ENCODE results near the gene NDUFB11. TPM values are rescaled to one million over a fixed set of nuclear protein-coding genes. Genes with fewer than 3 reads are reported as not detected.
A peak's percentile ranks its signal among the peaks of the same experiment; 100 is the strongest.

NDUFB11 gene
- total and polyA plus RNA-seq, 7 experiments from 2014 or later = 51.3 to 162 (median 58.8) TPM

DNA sequence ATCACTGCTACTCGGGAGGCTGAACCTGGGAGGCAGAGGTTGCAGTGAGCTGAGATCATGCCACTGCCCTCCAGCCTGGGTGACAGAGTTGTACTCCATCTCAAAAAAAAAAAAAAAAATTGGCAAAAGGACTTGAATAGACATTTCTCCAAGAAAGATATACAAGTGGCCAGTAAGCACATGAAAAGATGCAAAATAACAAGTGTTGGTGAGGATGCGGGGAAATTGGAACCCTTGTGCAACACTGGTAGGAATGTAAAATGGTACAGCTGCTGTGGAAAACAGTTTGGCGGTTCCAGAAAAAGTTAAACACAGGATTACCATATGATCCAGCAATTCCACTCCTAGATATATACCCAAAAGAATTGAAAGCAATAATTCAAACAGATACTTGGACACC is 19.9 kb upstream of the NDUFB11 start:
- Histone ChIP-seq H3K9me3 (ENCODE audit: control insufficient read depth in 2 of 3, low read length in 3 of 3) (no peaks in the 10 kb centered on the region), H3K27me3 (ENCODE audit: control insufficient read depth in 2 of 2, insufficient read depth in 2 of 2, low read length in 2 of 2) (no peaks in the 10 kb centered on the region), H3K4me3 (ENCODE audit: low read length) (no peak overlapping the region), H3K27ac (ENCODE audit: low read depth, low read length) (no peak overlapping the region), H3K36me3 (ENCODE audit: control insufficient read depth in 2 of 3, insufficient read depth in 3 of 3, low read length in 3 of 3) (peaks cover 0 to 8% (median 0%) of the 10 kb centered on the region in 3 experiments), H3K4me1 (ENCODE audit: control insufficient read depth in 2 of 2, insufficient read depth in 2 of 2, low read length in 2 of 2) (no peaks in the 10 kb centered on the region)
- ATAC-seq (no peak), DNase-seq (no peak)
- peaks cover 0 to 2% (median 0%) of the 10 kb centered on the region in 11 donors for H3K9me3 Mint-ChIP-seq
- intact Hi-C loops (cut with micrococcal nuclease) = no loop called here
- H3K36me3 Mint-ChIP-seq = peaks cover 0 to 13% (median 7%) of the 10 kb centered on the region in 5 donors
- POLR2A ChIA-PET = no interaction called here
- H3K27me3 Mint-ChIP-seq = no peaks in the 10 kb centered on the region
- no peak overlapping the region for H3K4me3 Mint-ChIP-seq
- H3K4me1 Mint-ChIP-seq = peaks cover 0 to 17% (median 12%) of the 10 kb centered on the region in 7 donors
- peak overlapping the region in 1 of 9 donors; percentile 62 for H3K27ac Mint-ChIP-seq
- CTCF ChIA-PET = no interaction called here

DNA sequence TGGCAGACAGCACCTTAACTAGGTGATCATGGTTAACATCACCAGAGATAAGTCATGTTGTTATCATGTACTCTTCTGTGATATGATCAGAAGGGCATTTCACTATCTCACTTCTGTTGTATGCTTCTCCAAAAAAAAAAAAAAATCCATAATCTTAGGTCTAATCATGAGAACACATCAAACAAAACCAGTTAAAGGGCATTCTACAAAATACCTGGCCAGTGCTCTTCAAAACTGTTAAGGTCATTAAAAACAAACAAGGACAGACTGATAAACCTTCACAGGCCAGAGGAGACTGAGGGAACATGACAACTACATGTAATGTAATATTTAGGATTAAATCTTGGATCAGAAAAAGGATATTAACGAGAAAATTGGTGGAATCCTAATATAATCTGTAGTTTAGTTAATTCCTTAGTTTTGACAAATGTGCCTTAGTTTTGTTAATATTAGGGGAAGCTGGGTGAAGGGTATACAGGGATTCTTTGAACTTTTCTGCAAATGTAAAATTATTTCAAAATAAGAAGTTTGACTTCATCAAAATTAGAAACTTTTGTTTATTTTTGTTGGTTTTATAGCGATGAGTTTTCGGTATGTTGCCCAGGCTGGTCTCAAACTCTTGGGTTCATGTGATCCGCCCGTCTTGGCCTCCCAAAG is 18.6 kb upstream of the NDUFB11 start:
- Mint-ChIP-seq H3K36me3 (peaks cover 0 to 17% (median 7%) of the 10 kb centered on the region in 5 donors), H3K4me3 (no peak overlapping the region), H3K4me1 (peaks cover 0 to 19% (median 5%) of the 10 kb centered on the region in 7 donors), H3K9me3 (peaks cover 0 to 2% (median 0%) of the 10 kb centered on the region in 11 donors), H3K27me3 (no peaks in the 10 kb centered on the region), H3K27ac (peak overlapping the region in 1 of 9 donors; percentile 56)
- no peak for DNase-seq
- no peaks in the 10 kb centered on the region for H3K4me1 ChIP-seq (ENCODE audit: control insufficient read depth in 2 of 2, insufficient read depth in 2 of 2, low read length in 2 of 2)
- no peak overlapping the region for H3K4me3 ChIP-seq (ENCODE audit: low read length)
- no peaks in the 10 kb centered on the region for H3K27me3 ChIP-seq (ENCODE audit: control insufficient read depth in 2 of 2, insufficient read depth in 2 of 2, low read length in 2 of 2)
- intact Hi-C loops (cut with micrococcal nuclease) = no loop called here
- POLR2A ChIA-PET = interaction anchor here (0.7 kb wide), 1 partner anchor 139 kb away, joined by 4 read pairs; no protein-coding TSS in a partner anchor
- H3K36me3 ChIP-seq (ENCODE audit: control insufficient read depth in 2 of 3, insufficient read depth in 3 of 3, low read length in 3 of 3) = no peaks in the 10 kb centered on the region
- H3K9me3 ChIP-seq (ENCODE audit: control insufficient read depth in 2 of 3, low read length in 3 of 3) = no peaks in the 10 kb centered on the region
- CTCF ChIA-PET = no interaction called here
- no peak overlapping the region for H3K27ac ChIP-seq (ENCODE audit: low read depth, low read length)
- no peak for ATAC-seq

DNA sequence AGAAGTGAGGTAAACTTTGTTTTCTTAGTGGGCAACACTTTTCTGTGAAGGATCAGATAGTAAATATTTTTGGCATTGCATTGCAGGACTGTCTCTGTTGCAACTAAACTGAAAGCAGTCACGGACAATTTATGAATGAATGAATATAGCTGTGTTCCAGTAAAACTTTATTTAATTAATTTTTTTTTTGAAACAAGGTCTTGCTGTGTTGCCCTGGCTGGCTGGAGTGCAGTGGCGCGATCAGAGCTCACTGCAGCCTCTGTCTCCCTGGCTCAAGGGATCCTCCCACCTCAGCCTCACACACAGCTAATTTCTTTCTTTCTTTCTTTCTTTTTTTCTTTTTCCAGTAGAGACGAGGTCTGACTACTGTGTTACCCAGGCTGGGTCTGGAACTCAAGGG is 16.3 kb upstream of the NDUFB11 start:
- H3K4me3 ChIP-seq (ENCODE audit: low read length) = no peak overlapping the region
- Mint-ChIP-seq H3K27me3 (no peaks in the 10 kb centered on the region), H3K4me1 (peaks cover 0 to 19% (median 6%) of the 10 kb centered on the region in 7 donors), H3K36me3 (peaks cover 0 to 28% (median 7%) of the 10 kb centered on the region in 5 donors), H3K4me3 (no peak overlapping the region), H3K9me3 (peaks cover 0 to 2% (median 0%) of the 10 kb centered on the region in 11 donors), H3K27ac (no peak overlapping the region)
- no peaks in the 10 kb centered on the region for H3K27me3 ChIP-seq (ENCODE audit: control insufficient read depth in 2 of 2, insufficient read depth in 2 of 2, low read length in 2 of 2)
- ChIA-PET CTCF (interaction anchor here (0.5 kb wide), 1 partner anchor 34 kb away, joined by 3 read pairs; no protein-coding TSS in a partner anchor), POLR2A (no interaction called here)
- no peak for ATAC-seq
- no peak overlapping the region for H3K27ac ChIP-seq (ENCODE audit: low read depth, low read length)
- no peaks in the 10 kb centered on the region for H3K9me3 ChIP-seq (ENCODE audit: control insufficient read depth in 2 of 3, low read length in 3 of 3)
- peaks cover 0 to 13% (median 0%) of the 10 kb centered on the region in 3 experiments for H3K36me3 ChIP-seq (ENCODE audit: control insufficient read depth in 2 of 3, insufficient read depth in 3 of 3, low read length in 3 of 3)
- DNase-seq = no peak
- intact Hi-C loops (cut with micrococcal nuclease) = no loop called here
- no peaks in the 10 kb centered on the region for H3K4me1 ChIP-seq (ENCODE audit: control insufficient read depth in 2 of 2, insufficient read depth in 2 of 2, low read length in 2 of 2)

DNA sequence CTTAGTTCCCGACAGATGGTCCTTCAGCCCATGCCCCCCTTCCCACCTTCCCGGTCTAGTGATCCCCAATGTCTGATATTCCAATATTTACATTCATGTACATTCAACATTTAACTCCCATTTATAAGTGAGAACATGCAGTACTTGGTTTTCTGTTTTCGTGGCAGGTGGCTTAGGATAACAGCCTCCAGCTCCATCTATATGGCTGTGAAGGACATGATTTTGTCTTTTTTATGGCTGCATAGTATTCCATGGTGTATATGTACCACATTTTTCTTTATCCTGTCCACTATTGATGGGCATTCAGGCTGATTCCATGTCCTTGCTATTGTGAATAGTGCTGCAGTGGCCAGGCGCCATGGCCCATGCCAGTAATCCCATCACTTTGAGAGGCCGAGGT is 14.3 kb upstream of the NDUFB11 start:
- Histone ChIP-seq H3K27ac (ENCODE audit: low read depth, low read length) (no peak overlapping the region), H3K4me3 (ENCODE audit: low read length) (no peak overlapping the region), H3K4me1 (ENCODE audit: control insufficient read depth in 2 of 2, insufficient read depth in 2 of 2, low read length in 2 of 2) (no peaks in the 10 kb centered on the region), H3K9me3 (ENCODE audit: control insufficient read depth in 2 of 3, low read length in 3 of 3) (no peaks in the 10 kb centered on the region), H3K27me3 (ENCODE audit: control insufficient read depth in 2 of 2, insufficient read depth in 2 of 2, low read length in 2 of 2) (no peaks in the 10 kb centered on the region), H3K36me3 (ENCODE audit: control insufficient read depth in 2 of 3, insufficient read depth in 3 of 3, low read length in 3 of 3) (peaks cover 0 to 13% (median 0%) of the 10 kb centered on the region in 3 experiments)
- ATAC-seq = no peak
- Mint-ChIP-seq H3K4me3 (no peak overlapping the region), H3K27me3 (no peaks in the 10 kb centered on the region), H3K4me1 (peaks cover 0 to 15% (median 6%) of the 10 kb centered on the region in 7 donors), H3K27ac (peak overlapping the region in 1 of 9 donors; percentile 12), H3K9me3 (peaks cover 0 to 2% (median 0%) of the 10 kb centered on the region in 11 donors), H3K36me3 (peaks cover 0 to 20% (median 3%) of the 10 kb centered on the region in 5 donors)
- intact Hi-C loops (cut with micrococcal nuclease) = no loop called here
- CTCF ChIA-PET = no interaction called here
- POLR2A ChIA-PET = no interaction called here
- DNase-seq = no peak

DNA sequence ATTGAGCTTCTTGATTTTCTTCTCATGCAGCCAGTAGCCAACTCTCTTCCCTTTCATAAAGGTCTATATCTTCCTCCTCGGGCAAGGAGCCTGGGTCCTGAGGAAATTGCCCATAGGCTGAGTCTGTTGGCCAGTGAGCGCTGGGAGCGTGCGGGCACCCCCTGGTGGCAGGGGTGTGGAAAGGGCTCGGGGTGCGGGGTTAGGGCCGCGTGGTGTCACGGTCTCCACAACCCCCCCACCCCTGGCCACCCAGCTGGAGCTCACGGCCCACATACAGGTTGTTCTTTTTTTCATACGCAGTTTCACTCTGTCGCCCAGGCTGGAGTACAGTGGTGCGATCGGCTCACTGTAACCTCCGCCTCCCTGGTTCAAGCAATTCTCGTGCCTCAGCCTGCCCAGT is 13.6 kb upstream of the NDUFB11 start:
- no peak for ATAC-seq
- DNase-seq = no peak
- ChIA-PET POLR2A (no interaction called here), CTCF (interaction anchor here (0.6 kb wide), 1 partner anchor 348 kb away, joined by 3 read pairs; no protein-coding TSS in a partner anchor)
- H3K4me1 ChIP-seq (ENCODE audit: control insufficient read depth in 2 of 2, insufficient read depth in 2 of 2, low read length in 2 of 2) = no peaks in the 10 kb centered on the region
- no peak overlapping the region for H3K27ac Mint-ChIP-seq
- peaks cover 0 to 20% (median 3%) of the 10 kb centered on the region in 5 donors for H3K36me3 Mint-ChIP-seq
- peaks cover 0 to 2% (median 0%) of the 10 kb centered on the region in 11 donors for H3K9me3 Mint-ChIP-seq
- H3K36me3 ChIP-seq (ENCODE audit: control insufficient read depth in 2 of 3, insufficient read depth in 3 of 3, low read length in 3 of 3) = peaks cover 0 to 13% (median 0%) of the 10 kb centered on the region in 3 experiments
- H3K4me1 Mint-ChIP-seq = peaks cover 0 to 21% (median 6%) of the 10 kb centered on the region in 7 donors
- H3K4me3 ChIP-seq (ENCODE audit: low read length) = no peak overlapping the region
- H3K27ac ChIP-seq (ENCODE audit: low read depth, low read length) = no peak overlapping the region
- no peak overlapping the region for H3K4me3 Mint-ChIP-seq
- intact Hi-C loops (cut with micrococcal nuclease) = no loop called here
- H3K27me3 Mint-ChIP-seq = no peaks in the 10 kb centered on the region
- H3K27me3 ChIP-seq (ENCODE audit: control insufficient read depth in 2 of 2, insufficient read depth in 2 of 2, low read length in 2 of 2) = no peaks in the 10 kb centered on the region
- H3K9me3 ChIP-seq (ENCODE audit: control insufficient read depth in 2 of 3, low read length in 3 of 3) = no peaks in the 10 kb centered on the region

DNA sequence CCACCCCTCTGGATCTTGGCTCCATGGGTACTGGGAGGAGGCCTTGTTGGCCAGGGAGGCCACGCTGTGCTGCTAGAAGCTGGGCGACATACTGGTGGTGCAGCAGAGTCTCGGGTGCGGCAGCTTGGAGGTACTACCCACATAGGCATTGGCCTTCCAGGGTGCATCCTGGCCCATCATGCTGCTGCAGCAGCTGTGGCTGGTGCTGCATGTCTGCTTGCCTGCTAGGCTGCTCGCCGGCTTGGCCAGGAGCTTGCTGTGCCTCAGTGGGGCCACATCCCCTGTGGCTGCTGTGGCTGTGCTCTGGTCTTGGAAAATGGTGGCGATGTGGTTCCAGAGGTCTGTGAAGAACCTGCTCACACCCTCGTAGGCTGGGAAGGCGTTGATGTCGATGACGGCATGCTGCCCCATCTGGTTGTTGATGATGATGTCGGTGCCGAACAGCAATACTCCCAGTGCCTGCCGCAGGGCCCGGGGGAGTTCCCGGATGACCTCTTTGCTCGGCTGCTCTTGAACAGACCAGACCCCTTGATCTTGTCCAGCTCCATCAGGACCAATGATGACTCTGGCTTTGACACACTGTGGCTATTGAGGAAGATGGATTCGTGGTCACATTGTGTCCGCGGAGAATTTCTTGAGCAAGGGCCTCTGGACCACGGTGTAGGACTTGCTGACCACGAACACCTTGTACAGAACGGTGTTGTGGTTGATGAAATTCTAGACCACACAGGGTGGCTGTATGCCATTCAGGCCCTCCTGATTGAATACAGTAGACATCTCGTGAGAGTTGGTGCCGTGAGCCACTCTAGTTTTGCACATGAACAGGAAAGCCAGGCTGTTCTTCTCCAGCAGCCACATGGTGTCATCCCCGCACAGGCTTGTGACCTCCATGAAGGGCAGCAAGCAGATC is 12.4 kb upstream of the NDUFB11 start:
- H3K27me3 Mint-ChIP-seq = no peaks in the 10 kb centered on the region
- no peak overlapping the region for H3K4me3 ChIP-seq (ENCODE audit: low read length)
- DNase-seq (no peak), ATAC-seq (no peak)
- no peak overlapping the region for H3K4me3 Mint-ChIP-seq
- no peaks in the 10 kb centered on the region for H3K9me3 ChIP-seq (ENCODE audit: control insufficient read depth in 2 of 3, low read length in 3 of 3)
- peaks cover 0 to 13% (median 0%) of the 10 kb centered on the region in 3 experiments for H3K36me3 ChIP-seq (ENCODE audit: control insufficient read depth in 2 of 3, insufficient read depth in 3 of 3, low read length in 3 of 3)
- intact Hi-C loops (cut with micrococcal nuclease) = no loop called here
- peaks cover 0 to 16% (median 3%) of the 10 kb centered on the region in 5 donors for H3K36me3 Mint-ChIP-seq
- no peaks in the 10 kb centered on the region for H3K4me1 ChIP-seq (ENCODE audit: control insufficient read depth in 2 of 2, insufficient read depth in 2 of 2, low read length in 2 of 2)
- no peak overlapping the region for H3K27ac ChIP-seq (ENCODE audit: low read depth, low read length)
- no peak overlapping the region for H3K27ac Mint-ChIP-seq
- no peaks in the 10 kb centered on the region for H3K27me3 ChIP-seq (ENCODE audit: control insufficient read depth in 2 of 2, insufficient read depth in 2 of 2, low read length in 2 of 2)
- peaks cover 0 to 2% (median 0%) of the 10 kb centered on the region in 11 donors for H3K9me3 Mint-ChIP-seq
- peaks cover 0 to 22% (median 6%) of the 10 kb centered on the region in 7 donors for H3K4me1 Mint-ChIP-seq
- ChIA-PET CTCF (no interaction called here), POLR2A (interaction anchor here (0.7 kb wide), 1 partner anchor 10 kb away, joined by 3 read pairs; no protein-coding TSS in a partner anchor)

Data from naive thymus-derived CD4-positive, alpha-beta T cell (primary cell).